NCI-H446 (cell line): ENCODE data around the gene BEX3.

ENCODE experiments used
- DNase-seq, 2 experiments: peaks; one replicate each; lab custom pipeline; 2025; lab: John Stamatoyannopoulos, UW

BEX3 gene

DNA sequence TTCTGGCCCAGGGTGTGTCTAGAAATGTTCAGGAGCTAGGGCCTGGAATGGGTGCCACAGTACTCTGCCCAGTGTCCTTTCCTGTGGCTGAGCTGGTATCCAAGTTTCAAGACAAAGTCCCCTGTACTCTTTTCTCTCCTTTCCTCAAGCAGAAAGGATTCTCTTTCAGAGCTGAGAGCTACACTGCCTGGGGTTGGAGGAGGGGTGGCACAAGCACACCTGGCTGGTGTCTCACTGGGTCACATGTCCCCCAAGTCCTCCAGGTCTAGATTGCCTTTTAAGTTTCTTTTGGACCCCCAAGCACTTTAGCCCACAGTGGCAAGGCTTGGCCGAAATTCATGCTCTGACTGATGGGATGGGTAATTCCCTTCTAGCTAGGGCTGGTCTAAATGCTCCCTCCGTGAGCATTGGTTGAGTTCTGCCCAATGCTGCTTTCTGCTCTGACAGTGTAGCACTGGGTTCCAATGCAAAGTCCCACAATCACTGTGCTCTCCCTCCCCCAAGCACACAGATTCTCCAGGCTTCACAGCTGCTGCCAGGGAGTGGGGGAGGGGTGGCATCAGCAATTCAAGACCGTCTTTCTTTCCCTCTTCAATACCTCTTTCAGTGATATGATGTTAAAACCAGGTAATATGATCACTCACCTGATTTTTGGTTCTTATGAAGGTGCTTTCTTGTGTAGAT, 47.8 kb downstream of the BEX3 start:
- no peak for DNase-seq
